ENCODE data around the gene ZC3H13.
"Not testable (repeated sequence)": the region's sequence is repeated elsewhere in the genome, so short reads cannot be mapped to it uniquely, and the experiment has no call there.

The ZC3H13 gene

GRCh38 chr13:46010148-46010547 lies 42.4 kb downstream of the ZC3H13 start:
- DNase-seq (ENCODE audit: low read depth in 2 of 2) = no peak

GRCh38 chr13:46008631-46009030 lies 43.9 kb downstream of the ZC3H13 start:
- no peak for DNase-seq (ENCODE audit: low read depth in 2 of 2)

GRCh38 chr13:46006688-46007452 lies 45.7 kb downstream of the ZC3H13 start:
- DNase-seq (ENCODE audit: low read depth in 2 of 2) = no peak

- no peak for DNase-seq (ENCODE audit: low read depth in 2 of 2)
Observed at GRCh38 chr13:46004491-46004890, 48.1 kb downstream of the ZC3H13 start.

GRCh38 chr13:45996631-45997030 lies 55.9 kb downstream of the ZC3H13 start:
- DNase-seq (ENCODE audit: low read depth in 2 of 2) = no peak

- DNase-seq (ENCODE audit: low read depth in 2 of 2) = no peak
Observed at GRCh38 chr13:45995245-45995644, 57.3 kb downstream of the ZC3H13 start.

GRCh38 chr13:45994752-45995151 lies 57.8 kb downstream of the ZC3H13 start:
- DNase-seq (ENCODE audit: low read depth in 2 of 2) = no peak

- no peak for DNase-seq (ENCODE audit: low read depth in 2 of 2)
Observed at GRCh38 chr13:45989607-45990006, 62.9 kb downstream of the ZC3H13 start.

- not testable (repeated sequence) for DNase-seq (ENCODE audit: low read depth in 2 of 2)
Observed at GRCh38 chr13:45981127-45981526, 71.4 kb downstream of the ZC3H13 start.

- DNase-seq (ENCODE audit: low read depth in 2 of 2) = no peak
Observed at GRCh38 chr13:45975337-45975736, 77.2 kb downstream of the ZC3H13 start.

- no peak for DNase-seq (ENCODE audit: low read depth in 2 of 2)
Observed at GRCh38 chr13:45974500-45974899, 78.0 kb downstream of the ZC3H13 start.

- DNase-seq (ENCODE audit: low read depth in 2 of 2) = no peak
Observed at GRCh38 chr13:45967589-45967988, 85.0 kb downstream of the ZC3H13 start.

GRCh38 chr13:45966715-45967114 lies 85.8 kb downstream of the ZC3H13 start:
- DNase-seq (ENCODE audit: low read depth in 2 of 2) = no peak

GRCh38 chr13:45961468-45961867 lies 91.1 kb downstream of the ZC3H13 start:
- no peak for DNase-seq (ENCODE audit: low read depth in 2 of 2)

- DNase-seq (ENCODE audit: low read depth in 2 of 2) = no peak
Observed at GRCh38 chr13:45954836-45955800, 97.4 kb downstream of the ZC3H13 start.

- no peak for DNase-seq (ENCODE audit: low read depth in 2 of 2)
Observed at GRCh38 chr13:45953082-45953481, 99.5 kb downstream of the ZC3H13 start.

- no peak for DNase-seq (ENCODE audit: low read depth in 2 of 2)
Observed at GRCh38 chr13:45951724-45952123, 100.8 kb downstream of the ZC3H13 start.

GRCh38 chr13:45951166-45951565 lies 101.4 kb downstream of the ZC3H13 start:
- DNase-seq (ENCODE audit: low read depth in 2 of 2) = no peak

- DNase-seq (ENCODE audit: low read depth in 2 of 2) = no peak
Observed at GRCh38 chr13:45950386-45951000, 102.1 kb downstream of the ZC3H13 start.

- no peak for DNase-seq (ENCODE audit: low read depth in 2 of 2)
Observed at GRCh38 chr13:45949161-45949560, 103.4 kb downstream of the ZC3H13 start.

GRCh38 chr13:45943965-45944364 lies 108.6 kb downstream of the ZC3H13 start:
- DNase-seq (ENCODE audit: low read depth in 2 of 2) = no peak

- no peak for DNase-seq (ENCODE audit: low read depth in 2 of 2)
Observed at GRCh38 chr13:45943120-45943519, 109.4 kb downstream of the ZC3H13 start.

Data from stimulated activated CD8-positive, alpha-beta memory T cell treated with anti-CD3 and anti-CD28 coated beads, Interleukin-15, amount 100 ng/mL, for 4 hours (primary cell).